ENCODE data around the gene TMEM175. TPM values are rescaled to one million over a fixed set of nuclear protein-coding genes. Genes with fewer than 3 reads are reported as not detected.

TMEM175 gene
- total and polyA plus RNA-seq, 2 of the 8 experiments (the other 6 are each of a cell fraction or from before 2014, with no cell fraction given): 4.9 to 20.7 TPM

DNA sequence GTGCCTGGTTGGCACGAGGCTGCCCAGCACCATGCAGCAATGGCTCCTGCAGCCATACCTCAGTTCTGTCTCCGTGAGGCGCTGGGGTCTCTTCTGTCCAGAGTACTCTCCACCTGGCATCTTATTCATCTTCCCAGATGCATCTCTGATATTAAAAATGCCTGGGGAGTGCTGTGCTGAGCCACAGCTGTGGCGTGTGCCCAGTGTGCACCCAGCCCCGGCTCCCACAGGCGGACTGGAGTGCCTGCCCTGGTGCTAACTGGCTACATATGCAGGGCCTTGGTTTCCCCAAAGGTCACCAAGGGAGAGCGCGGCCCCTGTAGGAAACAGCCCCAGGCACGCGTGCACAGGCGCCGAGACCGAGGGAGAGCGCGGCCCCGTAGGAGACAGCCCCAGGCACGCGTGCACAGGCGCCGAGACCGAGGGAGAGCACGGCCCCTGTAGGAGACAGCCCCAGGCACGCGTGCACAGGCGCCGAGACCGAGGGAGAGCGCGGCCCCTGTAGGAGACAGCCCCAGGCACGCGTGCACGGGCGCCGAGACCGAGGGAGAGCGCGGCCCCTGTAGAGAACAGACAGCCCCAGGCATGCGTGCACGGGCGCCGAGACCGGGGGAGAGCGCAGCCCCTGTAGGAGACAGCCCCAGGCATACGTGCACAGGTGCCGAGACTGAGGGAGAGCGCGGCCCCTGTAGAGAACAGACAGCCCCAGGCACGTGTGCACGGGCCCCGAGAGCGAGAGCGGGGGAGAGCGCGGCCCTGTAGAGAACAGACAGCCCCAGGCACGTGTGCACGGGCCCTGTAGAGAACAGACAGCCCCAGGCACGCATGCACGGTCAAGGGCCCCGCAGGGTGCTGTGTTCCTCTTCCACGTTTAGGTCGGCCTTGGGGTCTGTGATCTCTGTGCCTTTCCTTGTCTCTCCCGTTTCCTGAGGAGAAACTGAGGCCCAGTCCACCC is 14.5 kb downstream of the TMEM175 start (continued):
- TF ChIP-seq, protein P1, sequence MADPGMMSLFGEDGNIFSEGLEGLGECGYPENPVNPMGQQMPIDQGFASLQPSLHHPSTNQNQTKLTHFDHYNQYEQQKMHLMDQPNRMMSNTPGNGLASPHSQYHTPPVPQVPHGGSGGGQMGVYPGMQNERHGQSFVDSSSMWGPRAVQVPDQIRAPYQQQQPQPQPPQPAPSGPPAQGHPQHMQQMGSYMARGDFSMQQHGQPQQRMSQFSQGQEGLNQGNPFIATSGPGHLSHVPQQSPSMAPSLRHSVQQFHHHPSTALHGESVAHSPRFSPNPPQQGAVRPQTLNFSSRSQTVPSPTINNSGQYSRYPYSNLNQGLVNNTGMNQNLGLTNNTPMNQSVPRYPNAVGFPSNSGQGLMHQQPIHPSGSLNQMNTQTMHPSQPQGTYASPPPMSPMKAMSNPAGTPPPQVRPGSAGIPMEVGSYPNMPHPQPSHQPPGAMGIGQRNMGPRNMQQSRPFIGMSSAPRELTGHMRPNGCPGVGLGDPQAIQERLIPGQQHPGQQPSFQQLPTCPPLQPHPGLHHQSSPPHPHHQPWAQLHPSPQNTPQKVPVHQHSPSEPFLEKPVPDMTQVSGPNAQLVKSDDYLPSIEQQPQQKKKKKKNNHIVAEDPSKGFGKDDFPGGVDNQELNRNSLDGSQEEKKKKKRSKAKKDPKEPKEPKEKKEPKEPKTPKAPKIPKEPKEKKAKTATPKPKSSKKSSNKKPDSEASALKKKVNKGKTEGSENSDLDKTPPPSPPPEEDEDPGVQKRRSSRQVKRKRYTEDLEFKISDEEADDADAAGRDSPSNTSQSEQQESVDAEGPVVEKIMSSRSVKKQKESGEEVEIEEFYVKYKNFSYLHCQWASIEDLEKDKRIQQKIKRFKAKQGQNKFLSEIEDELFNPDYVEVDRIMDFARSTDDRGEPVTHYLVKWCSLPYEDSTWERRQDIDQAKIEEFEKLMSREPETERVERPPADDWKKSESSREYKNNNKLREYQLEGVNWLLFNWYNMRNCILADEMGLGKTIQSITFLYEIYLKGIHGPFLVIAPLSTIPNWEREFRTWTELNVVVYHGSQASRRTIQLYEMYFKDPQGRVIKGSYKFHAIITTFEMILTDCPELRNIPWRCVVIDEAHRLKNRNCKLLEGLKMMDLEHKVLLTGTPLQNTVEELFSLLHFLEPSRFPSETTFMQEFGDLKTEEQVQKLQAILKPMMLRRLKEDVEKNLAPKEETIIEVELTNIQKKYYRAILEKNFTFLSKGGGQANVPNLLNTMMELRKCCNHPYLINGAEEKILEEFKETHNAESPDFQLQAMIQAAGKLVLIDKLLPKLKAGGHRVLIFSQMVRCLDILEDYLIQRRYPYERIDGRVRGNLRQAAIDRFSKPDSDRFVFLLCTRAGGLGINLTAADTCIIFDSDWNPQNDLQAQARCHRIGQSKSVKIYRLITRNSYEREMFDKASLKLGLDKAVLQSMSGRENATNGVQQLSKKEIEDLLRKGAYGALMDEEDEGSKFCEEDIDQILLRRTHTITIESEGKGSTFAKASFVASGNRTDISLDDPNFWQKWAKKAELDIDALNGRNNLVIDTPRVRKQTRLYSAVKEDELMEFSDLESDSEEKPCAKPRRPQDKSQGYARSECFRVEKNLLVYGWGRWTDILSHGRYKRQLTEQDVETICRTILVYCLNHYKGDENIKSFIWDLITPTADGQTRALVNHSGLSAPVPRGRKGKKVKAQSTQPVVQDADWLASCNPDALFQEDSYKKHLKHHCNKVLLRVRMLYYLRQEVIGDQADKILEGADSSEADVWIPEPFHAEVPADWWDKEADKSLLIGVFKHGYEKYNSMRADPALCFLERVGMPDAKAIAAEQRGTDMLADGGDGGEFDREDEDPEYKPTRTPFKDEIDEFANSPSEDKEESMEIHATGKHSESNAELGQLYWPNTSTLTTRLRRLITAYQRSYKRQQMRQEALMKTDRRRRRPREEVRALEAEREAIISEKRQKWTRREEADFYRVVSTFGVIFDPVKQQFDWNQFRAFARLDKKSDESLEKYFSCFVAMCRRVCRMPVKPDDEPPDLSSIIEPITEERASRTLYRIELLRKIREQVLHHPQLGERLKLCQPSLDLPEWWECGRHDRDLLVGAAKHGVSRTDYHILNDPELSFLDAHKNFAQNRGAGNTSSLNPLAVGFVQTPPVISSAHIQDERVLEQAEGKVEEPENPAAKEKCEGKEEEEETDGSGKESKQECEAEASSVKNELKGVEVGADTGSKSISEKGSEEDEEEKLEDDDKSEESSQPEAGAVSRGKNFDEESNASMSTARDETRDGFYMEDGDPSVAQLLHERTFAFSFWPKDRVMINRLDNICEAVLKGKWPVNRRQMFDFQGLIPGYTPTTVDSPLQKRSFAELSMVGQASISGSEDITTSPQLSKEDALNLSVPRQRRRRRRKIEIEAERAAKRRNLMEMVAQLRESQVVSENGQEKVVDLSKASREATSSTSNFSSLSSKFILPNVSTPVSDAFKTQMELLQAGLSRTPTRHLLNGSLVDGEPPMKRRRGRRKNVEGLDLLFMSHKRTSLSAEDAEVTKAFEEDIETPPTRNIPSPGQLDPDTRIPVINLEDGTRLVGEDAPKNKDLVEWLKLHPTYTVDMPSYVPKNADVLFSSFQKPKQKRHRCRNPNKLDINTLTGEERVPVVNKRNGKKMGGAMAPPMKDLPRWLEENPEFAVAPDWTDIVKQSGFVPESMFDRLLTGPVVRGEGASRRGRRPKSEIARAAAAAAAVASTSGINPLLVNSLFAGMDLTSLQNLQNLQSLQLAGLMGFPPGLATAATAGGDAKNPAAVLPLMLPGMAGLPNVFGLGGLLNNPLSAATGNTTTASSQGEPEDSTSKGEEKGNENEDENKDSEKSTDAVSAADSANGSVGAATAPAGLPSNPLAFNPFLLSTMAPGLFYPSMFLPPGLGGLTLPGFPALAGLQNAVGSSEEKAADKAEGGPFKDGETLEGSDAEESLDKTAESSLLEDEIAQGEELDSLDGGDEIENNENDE (IDR thresholded peaks at IDR 0.05; ENCODE audit: insufficient replicate concordance, low read length): no peak
- no peak for TF ChIP-seq GTF2F1 (IDR thresholded peaks at IDR 0.05; ENCODE audit: borderline replicate concordance, low read depth, low read length)
- TF ChIP-seq BCL11A (IDR thresholded peaks at IDR 0.05; ENCODE audit: low read depth in 2 of 2, low read length in 2 of 2): no peak
- no peak for TF ChIP-seq TCF12 (IDR thresholded peaks at IDR 0.05; ENCODE audit: low read depth, low read length)
- TF ChIP-seq TAF7 (optimal IDR thresholded peaks at IDR 0.05; ENCODE audit: borderline replicate concordance, low read depth, low read length): no peak
- TF ChIP-seq TEAD4 (IDR thresholded peaks at IDR 0.05; ENCODE audit: low read depth, low read length): no peak
- TF ChIP-seq SP1 (IDR thresholded peaks at IDR 0.05; ENCODE audit: low read depth, low read length): no peak
- no peak for TF ChIP-seq JUND (IDR thresholded peaks at IDR 0.05; ENCODE audit: low read length)
- TF ChIP-seq JUN (IDR thresholded peaks at IDR 0.05; ENCODE audit: low read depth, low read length): no peak
- no peak for TF ChIP-seq TAF1 (IDR thresholded peaks at IDR 0.05; ENCODE audit: low read depth, low read length)
